ENCODE data around the gene ZBTB21. TPM values are rescaled to one million over a fixed set of nuclear protein-coding genes. Genes with fewer than 3 reads are reported as not detected.

The ZBTB21 gene
- total RNA-seq, 4 donors from 2014 or later: 7.0 to 18.4 (median 12.4) TPM

DNA sequence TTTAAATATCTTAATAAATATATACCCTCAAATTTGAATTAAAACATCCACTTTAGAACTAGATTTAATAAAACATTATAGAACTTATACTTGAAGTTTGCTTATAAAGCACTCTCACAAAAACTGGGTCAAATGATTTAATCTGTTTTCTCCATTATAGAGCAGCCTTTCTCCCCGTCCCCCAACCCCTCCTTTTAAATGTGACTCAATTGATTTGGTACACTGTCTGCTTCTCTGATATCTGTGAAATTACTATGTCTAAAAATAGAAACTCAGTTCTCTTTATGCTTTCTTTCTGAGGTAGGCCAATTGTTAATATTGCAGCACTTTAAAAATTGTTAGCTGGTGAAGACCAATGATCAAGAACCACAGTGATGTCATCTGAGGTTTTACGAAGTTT lies 6.9 kb upstream of the ZBTB21 start:
- TF ChIP-seq, protein P1, sequence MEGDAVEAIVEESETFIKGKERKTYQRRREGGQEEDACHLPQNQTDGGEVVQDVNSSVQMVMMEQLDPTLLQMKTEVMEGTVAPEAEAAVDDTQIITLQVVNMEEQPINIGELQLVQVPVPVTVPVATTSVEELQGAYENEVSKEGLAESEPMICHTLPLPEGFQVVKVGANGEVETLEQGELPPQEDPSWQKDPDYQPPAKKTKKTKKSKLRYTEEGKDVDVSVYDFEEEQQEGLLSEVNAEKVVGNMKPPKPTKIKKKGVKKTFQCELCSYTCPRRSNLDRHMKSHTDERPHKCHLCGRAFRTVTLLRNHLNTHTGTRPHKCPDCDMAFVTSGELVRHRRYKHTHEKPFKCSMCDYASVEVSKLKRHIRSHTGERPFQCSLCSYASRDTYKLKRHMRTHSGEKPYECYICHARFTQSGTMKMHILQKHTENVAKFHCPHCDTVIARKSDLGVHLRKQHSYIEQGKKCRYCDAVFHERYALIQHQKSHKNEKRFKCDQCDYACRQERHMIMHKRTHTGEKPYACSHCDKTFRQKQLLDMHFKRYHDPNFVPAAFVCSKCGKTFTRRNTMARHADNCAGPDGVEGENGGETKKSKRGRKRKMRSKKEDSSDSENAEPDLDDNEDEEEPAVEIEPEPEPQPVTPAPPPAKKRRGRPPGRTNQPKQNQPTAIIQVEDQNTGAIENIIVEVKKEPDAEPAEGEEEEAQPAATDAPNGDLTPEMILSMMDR (IDR thresholded peaks at IDR 0.05; ENCODE audit: low read depth): no peak

DNA sequence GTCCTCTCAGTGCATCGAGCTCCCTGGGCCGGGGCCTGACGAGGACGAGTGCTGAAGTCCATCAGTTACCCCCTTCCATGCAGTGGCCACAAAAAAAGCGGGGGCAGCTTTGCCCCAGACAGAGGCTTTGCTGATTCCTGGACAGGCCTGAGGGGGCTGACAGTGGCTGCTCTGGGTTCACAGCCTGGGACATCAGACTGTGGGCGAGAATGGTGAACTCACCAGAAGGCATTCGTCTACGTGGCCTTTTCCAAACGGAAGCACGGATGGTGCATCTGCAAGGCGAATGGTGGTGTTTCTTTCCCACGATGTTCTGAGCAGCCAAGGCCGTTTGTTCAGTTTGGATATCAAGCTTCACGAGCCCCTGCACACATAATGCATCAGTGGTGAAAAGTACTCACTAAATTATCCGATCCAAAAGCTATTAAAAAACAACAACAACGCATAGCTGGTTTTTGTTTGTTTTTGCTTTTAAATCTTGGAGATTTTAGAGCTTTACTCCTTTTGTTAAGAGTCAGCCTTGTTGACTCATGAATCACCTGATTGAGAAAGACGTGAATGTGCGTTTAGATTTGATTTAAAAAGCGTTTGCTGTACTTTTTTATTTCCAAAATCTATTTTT lies 6.3 kb upstream of the ZBTB21 start:
- TF ChIP-seq, protein P1 (IDR thresholded peaks at IDR 0.05; ENCODE audit: low read depth): no peak

- TF ChIP-seq, protein P1 (IDR thresholded peaks at IDR 0.05; ENCODE audit: low read depth): no peak
Observed at GRCh38 chr21:42013931-42014330, 3.8 kb upstream of the ZBTB21 start.

DNA sequence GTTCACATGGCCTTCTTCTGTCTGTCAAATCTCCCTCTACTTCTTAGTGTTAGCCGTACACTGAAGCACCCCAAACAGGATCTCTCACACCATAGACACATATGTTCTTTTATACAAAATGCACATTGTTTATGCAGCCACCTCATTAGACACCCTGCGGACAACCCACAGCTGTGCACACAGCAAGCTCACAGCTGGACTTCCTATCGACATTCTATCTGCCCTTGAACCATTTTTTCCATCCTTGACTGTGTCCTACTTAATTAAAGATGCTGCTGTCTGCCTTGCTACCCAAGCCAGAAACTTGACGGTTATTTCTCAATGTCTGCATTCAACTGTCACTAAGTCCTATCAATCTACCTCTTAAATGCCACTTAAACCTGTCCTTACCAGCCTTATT lies 3.2 kb upstream of the ZBTB21 start:
- TF ChIP-seq, protein P1 (IDR thresholded peaks at IDR 0.05; ENCODE audit: low read depth): no peak

GRCh38 chr21:42012763-42013329 lies 2.7 kb upstream of the ZBTB21 start:
- TF ChIP-seq, protein P1 (IDR thresholded peaks at IDR 0.05; ENCODE audit: low read depth): no peak

GRCh38 chr21:42012344-42012743 lies 2.2 kb upstream of the ZBTB21 start:
- TF ChIP-seq, protein P1 (IDR thresholded peaks at IDR 0.05; ENCODE audit: low read depth): no peak

GRCh38 chr21:42010507-42011495 lies 641 bp upstream of the ZBTB21 start:
- TF ChIP-seq, protein P1 (IDR thresholded peaks at IDR 0.05; ENCODE audit: low read depth): no peak

Data from subcutaneous adipose tissue (tissue), 4 donors.